Breast epithelium (tissue), 4 donors: ENCODE measurements around the gene FBXL7. TPM values are rescaled to one million over a fixed set of nuclear protein-coding genes. Genes with fewer than 3 reads are reported as not detected.

ENCODE experiments used
- DNase-seq, 2 donors: peaks; one replicate each; pipeline ENCODE4 v3.0.0-alpha.2; 2019; ENCODE audit warnings: low spot score in 2 of 2
- H3K27ac ChIP-seq, 2 donors: fragments of 200-600 bp; sonication (generic) in 1 of 2; one replicate each; pipeline ENCODE4 v1.5.1; 2016 to 2019; ENCODE audit warnings: mild to moderate bottlenecking in 1 of 2
- H3K27me3 ChIP-seq, 2 donors: fragments of 200-600 bp; sonication (generic) in 1 of 2; one replicate each; pipeline versions ENCODE4 v1.5.1 to v1.6.0; 2017 to 2019; ENCODE audit warnings: control low read depth in 1 of 2, mild to moderate bottlenecking in 1 of 2
- H3K36me3 ChIP-seq: fragments of 200-600 bp; one replicate; pipeline ENCODE4 v1.5.1; 2019
- H3K4me1 ChIP-seq, 2 donors: fragments of 200-600 bp; sonication (generic); one replicate each; pipeline ENCODE4 v1.5.1; 2016 to 2019; ENCODE audit warnings: control low read depth in 1 of 2
- H3K4me3 ChIP-seq, 3 donors: fragments of 200-600 bp; sonication (generic); 1 replicate in 2 of 3; 2 replicates in 1 of 3; pipeline ENCODE4 v1.5.1; 2016 to 2019; ENCODE audit warnings: mild to moderate bottlenecking in 3 of 3, moderate library complexity in 2 of 3
- H3K9me3 ChIP-seq, 2 donors: fragments of 200-600 bp; sonication (generic) in 1 of 2; one replicate each; pipeline ENCODE4 v1.5.1; 2016 to 2019; ENCODE audit warnings: control low read depth in 1 of 2
- POLR2A ChIP-seq: fragments of 450-650 bp; IDR thresholded peaks from one replicate; pipeline ENCODE4 v1.6.1; 2016; ENCODE audit warnings: antibody characterized with exemption, mild to moderate bottlenecking, moderate library complexity
- POLR2AphosphoS5 ChIP-seq, 3 donors: sonication (generic); formaldehyde crosslinking; IDR thresholded peaks; one replicate each; pipeline ENCODE4 v1.6.1; 2017; ENCODE audit warnings: antibody characterized with exemption in 3 of 3
- intact Hi-C: fragments of 100-400 bp; cut with DNase I; formaldehyde crosslinking; loops from one replicate; pipeline ENCODE4 v1.15.1; 2023; ENCODE audit warnings: low total_unique reads
- total RNA-seq, 3 donors: library from RNA; depleted of rRNA; stranded (reverse); fragments of >200 nt; gene quantifications; one replicate each; pipeline ENCODE4 v1.1.0, GENCODE V29; 2016
- TF ChIP-seq, protein P1 (sequence below), 3 donors: fragments of 450-650 bp; IDR thresholded peaks; one replicate each; pipeline ENCODE4 v1.5.1; 2016 to 2017; ENCODE audit warnings: antibody characterized with exemption in 3 of 3, mild to moderate bottlenecking in 3 of 3, moderate library complexity in 3 of 3

Gene FBXL7
- total RNA-seq, 3 donors from 2014 or later = 6.9 to 17.3 (median 10.8) TPM

DNA sequence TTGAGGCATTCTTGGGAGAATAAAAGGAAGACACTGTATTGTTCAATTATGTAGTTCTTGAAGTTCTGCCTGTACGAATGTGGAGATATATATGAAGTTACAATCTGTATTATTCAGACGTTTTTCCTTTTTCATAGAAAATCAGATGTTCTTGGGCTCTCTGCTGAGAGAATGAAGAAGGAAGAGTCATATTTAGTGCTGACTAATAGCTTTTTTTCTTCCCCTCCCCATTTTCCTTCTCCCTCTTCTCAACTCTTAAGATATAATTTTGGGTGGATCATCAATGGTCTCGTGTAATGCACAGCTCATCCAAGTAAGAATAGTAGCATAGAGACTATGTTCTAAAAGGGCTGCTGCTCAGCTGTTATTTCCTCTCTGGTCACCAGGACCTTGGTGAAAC lies 23.0 kb upstream of the FBXL7 start:
- TF ChIP-seq POLR2A = no peak
- TF ChIP-seq, protein P1, sequence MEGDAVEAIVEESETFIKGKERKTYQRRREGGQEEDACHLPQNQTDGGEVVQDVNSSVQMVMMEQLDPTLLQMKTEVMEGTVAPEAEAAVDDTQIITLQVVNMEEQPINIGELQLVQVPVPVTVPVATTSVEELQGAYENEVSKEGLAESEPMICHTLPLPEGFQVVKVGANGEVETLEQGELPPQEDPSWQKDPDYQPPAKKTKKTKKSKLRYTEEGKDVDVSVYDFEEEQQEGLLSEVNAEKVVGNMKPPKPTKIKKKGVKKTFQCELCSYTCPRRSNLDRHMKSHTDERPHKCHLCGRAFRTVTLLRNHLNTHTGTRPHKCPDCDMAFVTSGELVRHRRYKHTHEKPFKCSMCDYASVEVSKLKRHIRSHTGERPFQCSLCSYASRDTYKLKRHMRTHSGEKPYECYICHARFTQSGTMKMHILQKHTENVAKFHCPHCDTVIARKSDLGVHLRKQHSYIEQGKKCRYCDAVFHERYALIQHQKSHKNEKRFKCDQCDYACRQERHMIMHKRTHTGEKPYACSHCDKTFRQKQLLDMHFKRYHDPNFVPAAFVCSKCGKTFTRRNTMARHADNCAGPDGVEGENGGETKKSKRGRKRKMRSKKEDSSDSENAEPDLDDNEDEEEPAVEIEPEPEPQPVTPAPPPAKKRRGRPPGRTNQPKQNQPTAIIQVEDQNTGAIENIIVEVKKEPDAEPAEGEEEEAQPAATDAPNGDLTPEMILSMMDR (IDR thresholded peaks at IDR 0.05) = no peak
- TF ChIP-seq POLR2AphosphoS5 (IDR thresholded peaks at IDR 0.05) = no peak
- Histone ChIP-seq H3K27me3 (no peaks in the 10 kb centered on the region), H3K27ac (no peak overlapping the region), H3K4me3 (no peak overlapping the region), H3K4me1 (no peaks in the 10 kb centered on the region), H3K36me3 (no peaks in the 10 kb centered on the region), H3K9me3 (no peaks in the 10 kb centered on the region)
- no peak for DNase-seq
- intact Hi-C loops = no loop called here

DNA sequence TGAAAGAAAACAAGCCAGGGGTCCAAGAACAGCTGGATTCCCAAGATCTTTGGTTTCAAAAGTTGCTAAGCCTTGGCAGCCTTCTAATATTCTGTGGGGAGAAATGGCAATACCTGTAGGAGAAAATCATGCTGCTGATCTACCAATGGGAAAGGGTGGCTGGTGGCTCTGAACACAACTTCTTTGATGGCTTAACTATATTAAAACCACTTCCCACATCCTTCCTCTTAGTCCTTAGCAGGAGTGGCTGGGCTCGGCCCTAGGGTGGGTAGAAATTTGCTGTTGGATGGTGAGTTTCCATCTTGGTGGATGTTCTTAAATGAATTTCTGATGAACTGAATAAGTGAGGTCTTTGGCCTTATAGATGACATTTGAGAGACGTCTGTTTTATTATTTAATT lies 19.5 kb upstream of the FBXL7 start:
- no peak for DNase-seq
- TF ChIP-seq, protein P1 (IDR thresholded peaks at IDR 0.05) = no peak
- TF ChIP-seq POLR2AphosphoS5 (IDR thresholded peaks at IDR 0.05) (no peak), POLR2A (no peak)
- Histone ChIP-seq H3K9me3 (no peaks in the 10 kb centered on the region), H3K27me3 (no peaks in the 10 kb centered on the region), H3K4me3 (no peak overlapping the region), H3K4me1 (no peaks in the 10 kb centered on the region), H3K36me3 (no peaks in the 10 kb centered on the region), H3K27ac (no peak overlapping the region)
- intact Hi-C loops = no loop called here

DNA sequence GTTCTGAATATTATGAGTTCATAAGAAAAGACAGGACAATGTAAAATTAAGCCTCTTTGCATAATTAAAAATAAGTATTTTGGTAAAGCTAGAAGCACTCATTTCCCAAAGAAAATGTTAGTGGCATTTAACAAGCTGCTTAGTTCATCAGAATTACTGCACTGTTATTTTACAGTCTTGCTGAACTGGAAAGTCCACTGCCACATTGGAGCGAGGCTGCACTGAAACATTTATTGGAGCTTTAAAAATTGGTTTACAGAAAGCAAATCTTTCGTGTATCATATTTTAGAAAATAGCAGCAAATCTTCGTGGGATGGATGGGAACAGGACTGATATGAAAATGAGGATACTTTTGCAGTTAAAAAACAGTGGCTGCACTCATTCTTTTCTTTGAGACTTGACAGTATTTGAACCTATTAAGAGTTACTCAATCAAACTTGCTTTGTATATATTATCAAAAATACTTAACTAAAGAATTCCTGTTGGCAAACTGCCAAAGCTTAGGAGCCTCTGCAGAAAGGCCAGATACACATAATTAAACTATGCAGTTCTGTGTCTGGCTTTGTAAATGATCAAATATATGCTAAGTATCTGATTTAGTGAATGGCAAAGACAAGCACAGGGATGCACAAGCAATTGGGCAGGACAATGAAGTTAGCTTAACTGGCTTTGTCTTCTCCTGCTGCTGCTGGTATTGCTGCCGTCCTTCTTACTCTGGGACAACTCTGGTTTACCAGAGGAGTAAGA lies 16.5 kb upstream of the FBXL7 start:
- H3K27me3 ChIP-seq = no peaks in the 10 kb centered on the region
- H3K9me3 ChIP-seq = no peaks in the 10 kb centered on the region
- no peaks in the 10 kb centered on the region for H3K36me3 ChIP-seq
- H3K4me1 ChIP-seq = no peaks in the 10 kb centered on the region
- H3K27ac ChIP-seq = no peak overlapping the region
- DNase-seq = no peak
- no peak overlapping the region for H3K4me3 ChIP-seq
- intact Hi-C loops = no loop called here
- TF ChIP-seq POLR2A = no peak
- no peak for TF ChIP-seq POLR2AphosphoS5 (IDR thresholded peaks at IDR 0.05)
- TF ChIP-seq, protein P1 (IDR thresholded peaks at IDR 0.05) = no peak

DNA sequence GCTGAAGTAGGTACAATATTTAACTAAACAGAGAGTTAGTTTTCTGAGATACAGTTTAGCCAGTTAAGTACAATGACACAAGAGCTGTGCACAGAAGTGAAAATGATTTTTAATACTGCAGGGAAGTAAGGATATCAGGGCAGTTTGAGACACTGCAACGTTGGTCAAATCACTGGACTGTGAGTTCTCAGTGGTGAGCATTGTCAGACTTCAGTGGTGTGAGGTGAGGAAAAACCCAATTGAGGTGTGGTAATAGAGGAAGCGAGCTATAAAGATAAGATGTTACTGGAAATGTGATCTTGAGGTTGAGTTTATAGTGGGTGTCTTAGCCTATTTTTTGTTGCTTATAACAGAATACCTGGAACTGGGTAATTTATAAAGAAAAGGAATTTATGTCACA lies 12.8 kb upstream of the FBXL7 start:
- intact Hi-C loops = no loop called here
- H3K27me3 ChIP-seq = no peaks in the 10 kb centered on the region

DNA sequence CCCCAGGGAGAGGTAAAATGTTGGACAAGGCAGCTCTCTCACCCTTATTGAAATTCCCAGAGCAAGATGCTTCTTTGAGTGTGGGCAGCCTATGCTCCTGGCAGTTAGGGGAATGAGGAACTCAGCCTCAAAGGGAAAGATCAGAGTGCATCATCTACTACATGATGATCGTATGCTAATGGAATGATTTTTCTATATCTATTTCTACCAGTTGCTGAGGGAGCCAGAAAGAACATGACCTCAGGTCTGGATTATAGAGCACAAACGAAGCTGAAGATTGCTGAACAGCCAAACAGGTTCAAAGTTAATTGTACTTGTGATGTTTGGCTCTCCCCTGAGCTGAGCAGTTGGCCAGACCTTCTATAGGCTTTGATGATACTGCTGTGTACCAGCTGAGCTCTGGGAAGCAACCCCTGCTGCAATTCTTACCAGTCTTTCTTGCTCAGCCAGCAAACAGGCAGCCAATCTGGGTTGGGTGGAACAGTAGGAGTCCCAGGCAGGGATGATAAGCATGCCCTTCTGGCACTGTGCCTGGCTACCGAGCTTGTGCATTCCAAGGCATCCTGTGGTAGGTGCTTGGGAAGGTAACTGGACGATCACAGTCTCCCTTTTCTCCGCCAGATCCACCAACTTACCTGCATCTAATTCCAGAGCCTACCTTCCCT lies 10.3 kb upstream of the FBXL7 start:
- Histone ChIP-seq H3K27ac (no peak overlapping the region), H3K4me1 (no peaks in the 10 kb centered on the region), H3K4me3 (no peak overlapping the region), H3K36me3 (no peaks in the 10 kb centered on the region), H3K9me3 (no peaks in the 10 kb centered on the region), H3K27me3 (no peaks in the 10 kb centered on the region)
- DNase-seq = no peak
- intact Hi-C loops = no loop called here
- TF ChIP-seq POLR2AphosphoS5 (IDR thresholded peaks at IDR 0.05) = no peak
- TF ChIP-seq, protein P1 (IDR thresholded peaks at IDR 0.05) = no peak
- no peak for TF ChIP-seq POLR2A

More for the DNA sequence above, 12.8 kb upstream of the FBXL7 start:
- TF ChIP-seq, protein P1 (IDR thresholded peaks at IDR 0.05) = no peak
- TF ChIP-seq POLR2AphosphoS5 (IDR thresholded peaks at IDR 0.05) (no peak), POLR2A (no peak)
- H3K27ac ChIP-seq = no peak overlapping the region
- no peaks in the 10 kb centered on the region for H3K36me3 ChIP-seq
- no peaks in the 10 kb centered on the region for H3K4me1 ChIP-seq
- H3K9me3 ChIP-seq = no peaks in the 10 kb centered on the region
- no peak overlapping the region for H3K4me3 ChIP-seq
- DNase-seq = no peak
